Daoy (cell line): ENCODE results near the gene MATN4. TPM values are rescaled to one million over a fixed set of nuclear protein-coding genes. Genes with fewer than 3 reads are reported as not detected.

Experiments
- DNase-seq: peaks from one replicate; pipeline ENCODE4 v3.0.0-alpha.2; 2015; ENCODE audit warnings: low read depth
- total RNA-seq: library from RNA; depleted of rRNA; stranded (reverse); fragments of >200 nt; shearing (Covaris generic); gene quantifications from 2 replicates; pipeline ENCODE4 v1.2.3, GENCODE V29; 2014

Gene MATN4
- total RNA-seq, 1 experiment from 2014 or later = not detected

- peak; percentile 79 for DNase-seq
These were observed 17.3 kb downstream of the MATN4 start for GRCh38 chr20:45290677-45291355.

GRCh38 chr20:45289942-45290676, 18.0 kb downstream of the MATN4 start:
- DNase-seq = no peak

GRCh38 chr20:45288860-45289259, 19.2 kb downstream of the MATN4 start:
- no peak for DNase-seq

GRCh38 chr20:45288376-45288775, 19.7 kb downstream of the MATN4 start:
- no peak for DNase-seq

- no peak for DNase-seq
These were observed 24.5 kb downstream of the MATN4 start for GRCh38 chr20:45283551-45284057.

- DNase-seq = no peak
These were observed 25.2 kb downstream of the MATN4 start for GRCh38 chr20:45282700-45283550.

- no peak for DNase-seq
These were observed 28.1 kb downstream of the MATN4 start for GRCh38 chr20:45279992-45280391.

GRCh38 chr20:45275338-45275737, 32.8 kb downstream of the MATN4 start:
- no peak for DNase-seq

GRCh38 chr20:45269754-45270270, 38.3 kb downstream of the MATN4 start:
- no peak for DNase-seq

GRCh38 chr20:45269056-45269455, 39.0 kb downstream of the MATN4 start:
- DNase-seq = no peak

GRCh38 chr20:45268531-45268930, 39.6 kb downstream of the MATN4 start:
- DNase-seq = no peak

- no peak for DNase-seq
These were observed 41.1 kb downstream of the MATN4 start for GRCh38 chr20:45266977-45267376.

GRCh38 chr20:45263556-45264266, 44.4 kb downstream of the MATN4 start:
- no peak for DNase-seq

GRCh38 chr20:45258664-45259063, 49.4 kb downstream of the MATN4 start:
- DNase-seq = no peak

GRCh38 chr20:45258259-45258658, 49.8 kb downstream of the MATN4 start:
- no peak for DNase-seq

GRCh38 chr20:45257711-45258110, 50.4 kb downstream of the MATN4 start:
- DNase-seq = no peak

GRCh38 chr20:45257161-45257560, 50.9 kb downstream of the MATN4 start:
- no peak for DNase-seq

GRCh38 chr20:45254383-45255262, 53.5 kb downstream of the MATN4 start, which contains the start of gene SLPI:
TSS of gene SLPI (minus strand) at chr20:45254564. CDS start at chr20:45254543, 21 bp downstream.
- peak; percentile 16 for DNase-seq

- DNase-seq = no peak
These were observed 54.8 kb downstream of the MATN4 start for GRCh38 chr20:45253261-45253660.

GRCh38 chr20:45251884-45252560, 56.1 kb downstream of the MATN4 start:
- no peak for DNase-seq
